Measurements from ENCODE around the gene NAA10. TPM values are rescaled to one million over a fixed set of nuclear protein-coding genes. Genes with fewer than 3 reads are reported as not detected.
A peak's percentile ranks its signal among the peaks of the same experiment; 100 is the strongest.

Gene NAA10
- polyA plus RNA-seq, 1 donor from 2014 or later: 117 TPM

DNA sequence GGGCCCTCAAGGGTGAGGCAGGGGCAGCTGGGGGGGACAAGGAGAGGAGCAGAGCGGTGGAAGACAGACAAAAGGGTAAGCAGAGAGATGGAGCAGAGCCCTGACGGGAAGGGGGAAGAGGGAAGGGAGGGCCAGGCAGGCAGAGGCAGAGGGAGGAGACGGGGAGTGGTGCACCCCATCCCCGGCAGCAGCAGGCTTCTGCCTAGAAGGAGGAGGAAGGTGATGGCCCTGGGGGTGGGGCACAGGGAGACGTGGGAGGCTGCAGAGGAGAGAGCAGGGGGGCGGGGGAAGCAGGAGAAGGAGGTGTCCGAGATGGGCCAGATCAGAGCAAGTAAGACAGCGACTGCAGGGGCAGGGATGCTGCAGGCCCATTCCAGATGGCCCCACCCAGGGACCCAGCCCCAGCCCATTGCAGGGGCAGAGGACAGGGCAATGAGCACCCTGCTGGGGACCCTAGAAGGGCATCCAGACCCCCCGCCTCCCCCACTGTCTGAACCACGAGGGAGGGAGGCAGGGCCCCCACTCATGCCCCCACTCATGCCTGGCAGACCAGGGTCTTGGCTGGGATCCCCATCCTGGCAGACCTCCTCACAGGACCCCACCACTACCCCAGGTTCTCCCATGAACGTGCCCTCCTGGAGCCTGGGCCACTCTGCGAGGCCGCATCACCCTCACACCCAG, 51.5 kb downstream of the NAA10 start:
- Histone ChIP-seq H3F3A (ENCODE audit: insufficient read depth, low read length, poor library complexity, severe bottlenecking) (no peaks in the 10 kb centered on the region), H3K9ac (ENCODE audit: low read length) (peak overlapping the region; percentile 90), H3K4me2 (ENCODE audit: low read length) (peak overlapping the region; percentile 62), H3K27me3 (ENCODE audit: insufficient read depth, low read depth, low read length) (no peaks in the 10 kb centered on the region), H3K9me2 (ENCODE audit: insufficient read depth, low read length) (no peaks in the 10 kb centered on the region), H3K36me3 (ENCODE audit: insufficient read depth, low read length) (no peaks in the 10 kb centered on the region), H3K4me3 (ENCODE audit: low read length) (peak overlapping the region; percentile 86), H2AFZ (ENCODE audit: low read depth, low read length) (no peak overlapping the region), H3K9me3 (ENCODE audit: low read length) (no peaks in the 10 kb centered on the region), H4K20me1 (ENCODE audit: insufficient read depth) (no peaks in the 10 kb centered on the region), H3K27ac (ENCODE audit: low read length) (peak overlapping the region; percentile 95), H3K79me2 (replicated peaks; ENCODE audit: insufficient read depth, low read length) (peaks cover 54% of the 10 kb centered on the region)
- TF ChIP-seq CTCF (IDR thresholded peaks at IDR 0.05; ENCODE audit: poor library complexity, severe bottlenecking) (no peak), RAD21 (conservative IDR thresholded peaks at IDR 0.05) (no peak)

GRCh38 chrX:153882557-153882956, 52.3 kb downstream of the NAA10 start:
- Histone ChIP-seq H4K20me1 (ENCODE audit: insufficient read depth) (no peaks in the 10 kb centered on the region), H3K4me3 (ENCODE audit: low read length) (peak overlapping the region; percentile 86), H3K9ac (ENCODE audit: low read length) (peak overlapping the region; percentile 90), H3K36me3 (ENCODE audit: insufficient read depth, low read length) (no peaks in the 10 kb centered on the region), H3K9me2 (ENCODE audit: insufficient read depth, low read length) (no peaks in the 10 kb centered on the region), H3K4me2 (ENCODE audit: low read length) (no peak overlapping the region), H3K27ac (ENCODE audit: low read length) (peak overlapping the region; percentile 95), H2AFZ (ENCODE audit: low read depth, low read length) (no peak overlapping the region), H3K79me2 (replicated peaks; ENCODE audit: insufficient read depth, low read length) (peaks cover 54% of the 10 kb centered on the region), H3K9me3 (ENCODE audit: low read length) (no peaks in the 10 kb centered on the region), H3F3A (ENCODE audit: insufficient read depth, low read length, poor library complexity, severe bottlenecking) (no peaks in the 10 kb centered on the region), H3K27me3 (ENCODE audit: insufficient read depth, low read depth, low read length) (no peaks in the 10 kb centered on the region)
- TF ChIP-seq TAF1 (IDR thresholded peaks at IDR 0.05; ENCODE audit: low read depth) (no peak), SMC3 (conservative IDR thresholded peaks at IDR 0.05; ENCODE audit: poor library complexity) (no peak)

GRCh38 chrX:153882086-153882498, 52.7 kb downstream of the NAA10 start:
- Histone ChIP-seq H4K20me1 (ENCODE audit: insufficient read depth) (no peaks in the 10 kb centered on the region), H3K9ac (ENCODE audit: low read length) (peak overlapping the region; percentile 90), H3K9me2 (ENCODE audit: insufficient read depth, low read length) (no peaks in the 10 kb centered on the region), H3K27me3 (ENCODE audit: insufficient read depth, low read depth, low read length) (no peaks in the 10 kb centered on the region), H3K36me3 (ENCODE audit: insufficient read depth, low read length) (no peaks in the 10 kb centered on the region), H3K9me3 (ENCODE audit: low read length) (no peaks in the 10 kb centered on the region), H3K4me3 (ENCODE audit: low read length) (peak overlapping the region; percentile 86), H3K79me2 (replicated peaks; ENCODE audit: insufficient read depth, low read length) (peaks cover 54% of the 10 kb centered on the region), H3F3A (ENCODE audit: insufficient read depth, low read length, poor library complexity, severe bottlenecking) (no peaks in the 10 kb centered on the region), H3K27ac (ENCODE audit: low read length) (peak overlapping the region; percentile 95), H3K4me2 (ENCODE audit: low read length) (no peak overlapping the region), H2AFZ (ENCODE audit: low read depth, low read length) (no peak overlapping the region)
- no peak for TF ChIP-seq RAD21 (conservative IDR thresholded peaks at IDR 0.05)

DNA sequence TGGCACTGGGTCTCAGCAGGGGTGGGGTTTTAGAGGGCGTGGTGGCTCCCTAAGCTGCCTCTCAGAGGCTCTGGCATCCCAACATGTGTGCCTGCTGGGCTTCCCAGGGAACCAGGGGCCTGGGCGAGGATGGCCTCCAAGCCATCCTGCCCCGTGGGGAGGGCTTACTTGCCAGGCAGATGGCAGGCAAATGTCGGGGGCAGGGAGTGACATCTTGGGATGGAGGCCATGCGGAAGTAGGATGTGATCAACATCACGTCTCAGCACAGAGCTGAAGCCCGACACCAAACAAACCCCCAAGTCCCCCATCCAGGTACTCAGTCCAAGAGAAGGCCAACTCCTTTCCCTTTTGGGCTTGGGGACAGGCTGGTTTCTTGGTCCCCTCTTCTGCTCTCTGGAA, 53.6 kb downstream of the NAA10 start:
- no peaks in the 10 kb centered on the region for H3K27me3 ChIP-seq (ENCODE audit: insufficient read depth, low read depth, low read length)
- H4K20me1 ChIP-seq (ENCODE audit: insufficient read depth): no peaks in the 10 kb centered on the region
- TF ChIP-seq EZH2 (IDR thresholded peaks at IDR 0.05; ENCODE audit: borderline replicate concordance, insufficient read depth, low read length, poor library complexity, severe bottlenecking) (no peak), TAF1 (IDR thresholded peaks at IDR 0.05; ENCODE audit: low read depth) (no peak), SMC3 (conservative IDR thresholded peaks at IDR 0.05; ENCODE audit: poor library complexity) (no peak), EP300 (conservative IDR thresholded peaks at IDR 0.05; ENCODE audit: poor library complexity, severe bottlenecking) (no peak), POLR2AphosphoS5 (IDR thresholded peaks at IDR 0.05) (no peak), CTCF (IDR thresholded peaks at IDR 0.05; ENCODE audit: poor library complexity, severe bottlenecking) (no peak)
- TF ChIP-seq, protein P1, sequence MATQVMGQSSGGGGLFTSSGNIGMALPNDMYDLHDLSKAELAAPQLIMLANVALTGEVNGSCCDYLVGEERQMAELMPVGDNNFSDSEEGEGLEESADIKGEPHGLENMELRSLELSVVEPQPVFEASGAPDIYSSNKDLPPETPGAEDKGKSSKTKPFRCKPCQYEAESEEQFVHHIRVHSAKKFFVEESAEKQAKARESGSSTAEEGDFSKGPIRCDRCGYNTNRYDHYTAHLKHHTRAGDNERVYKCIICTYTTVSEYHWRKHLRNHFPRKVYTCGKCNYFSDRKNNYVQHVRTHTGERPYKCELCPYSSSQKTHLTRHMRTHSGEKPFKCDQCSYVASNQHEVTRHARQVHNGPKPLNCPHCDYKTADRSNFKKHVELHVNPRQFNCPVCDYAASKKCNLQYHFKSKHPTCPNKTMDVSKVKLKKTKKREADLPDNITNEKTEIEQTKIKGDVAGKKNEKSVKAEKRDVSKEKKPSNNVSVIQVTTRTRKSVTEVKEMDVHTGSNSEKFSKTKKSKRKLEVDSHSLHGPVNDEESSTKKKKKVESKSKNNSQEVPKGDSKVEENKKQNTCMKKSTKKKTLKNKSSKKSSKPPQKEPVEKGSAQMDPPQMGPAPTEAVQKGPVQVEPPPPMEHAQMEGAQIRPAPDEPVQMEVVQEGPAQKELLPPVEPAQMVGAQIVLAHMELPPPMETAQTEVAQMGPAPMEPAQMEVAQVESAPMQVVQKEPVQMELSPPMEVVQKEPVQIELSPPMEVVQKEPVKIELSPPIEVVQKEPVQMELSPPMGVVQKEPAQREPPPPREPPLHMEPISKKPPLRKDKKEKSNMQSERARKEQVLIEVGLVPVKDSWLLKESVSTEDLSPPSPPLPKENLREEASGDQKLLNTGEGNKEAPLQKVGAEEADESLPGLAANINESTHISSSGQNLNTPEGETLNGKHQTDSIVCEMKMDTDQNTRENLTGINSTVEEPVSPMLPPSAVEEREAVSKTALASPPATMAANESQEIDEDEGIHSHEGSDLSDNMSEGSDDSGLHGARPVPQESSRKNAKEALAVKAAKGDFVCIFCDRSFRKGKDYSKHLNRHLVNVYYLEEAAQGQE (IDR thresholded peaks at IDR 0.05; ENCODE audit: borderline replicate concordance): no peak
- peak overlapping the region; percentile 90 for H3K9ac ChIP-seq (ENCODE audit: low read length)
- no peaks in the 10 kb centered on the region for H3K36me3 ChIP-seq (ENCODE audit: insufficient read depth, low read length)
- H3K9me3 ChIP-seq (ENCODE audit: low read length): no peaks in the 10 kb centered on the region
- H2AFZ ChIP-seq (ENCODE audit: low read depth, low read length): no peak overlapping the region
- peak overlapping the region; percentile 86 for H3K4me3 ChIP-seq (ENCODE audit: low read length)
- H3K9me2 ChIP-seq (ENCODE audit: insufficient read depth, low read length): no peaks in the 10 kb centered on the region
- H3K4me2 ChIP-seq (ENCODE audit: low read length): no peak overlapping the region
- peaks cover 56% of the 10 kb centered on the region for H3K79me2 ChIP-seq (replicated peaks; ENCODE audit: insufficient read depth, low read length)
- H3K27ac ChIP-seq (ENCODE audit: low read length): peak overlapping the region; percentile 95
- no peaks in the 10 kb centered on the region for H3F3A ChIP-seq (ENCODE audit: insufficient read depth, low read length, poor library complexity, severe bottlenecking)
